Fibroblast of skin of right biceps (primary cell): Measurements from ENCODE around the gene KCTD2.
A peak's percentile ranks its signal among the peaks of the same experiment; 100 is the strongest.
"Not testable (repeated sequence)": the region's sequence is repeated elsewhere in the genome, so short reads cannot be mapped to it uniquely, and the experiment has no call there.

Experiments used
- DNase-seq: peaks from one replicate; pipeline ENCODE4 v3.0.0-alpha.2; 2013

KCTD2 gene, protein sequence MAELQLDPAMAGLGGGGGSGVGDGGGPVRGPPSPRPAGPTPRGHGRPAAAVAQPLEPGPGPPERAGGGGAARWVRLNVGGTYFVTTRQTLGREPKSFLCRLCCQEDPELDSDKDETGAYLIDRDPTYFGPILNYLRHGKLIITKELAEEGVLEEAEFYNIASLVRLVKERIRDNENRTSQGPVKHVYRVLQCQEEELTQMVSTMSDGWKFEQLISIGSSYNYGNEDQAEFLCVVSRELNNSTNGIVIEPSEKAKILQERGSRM

DNA sequence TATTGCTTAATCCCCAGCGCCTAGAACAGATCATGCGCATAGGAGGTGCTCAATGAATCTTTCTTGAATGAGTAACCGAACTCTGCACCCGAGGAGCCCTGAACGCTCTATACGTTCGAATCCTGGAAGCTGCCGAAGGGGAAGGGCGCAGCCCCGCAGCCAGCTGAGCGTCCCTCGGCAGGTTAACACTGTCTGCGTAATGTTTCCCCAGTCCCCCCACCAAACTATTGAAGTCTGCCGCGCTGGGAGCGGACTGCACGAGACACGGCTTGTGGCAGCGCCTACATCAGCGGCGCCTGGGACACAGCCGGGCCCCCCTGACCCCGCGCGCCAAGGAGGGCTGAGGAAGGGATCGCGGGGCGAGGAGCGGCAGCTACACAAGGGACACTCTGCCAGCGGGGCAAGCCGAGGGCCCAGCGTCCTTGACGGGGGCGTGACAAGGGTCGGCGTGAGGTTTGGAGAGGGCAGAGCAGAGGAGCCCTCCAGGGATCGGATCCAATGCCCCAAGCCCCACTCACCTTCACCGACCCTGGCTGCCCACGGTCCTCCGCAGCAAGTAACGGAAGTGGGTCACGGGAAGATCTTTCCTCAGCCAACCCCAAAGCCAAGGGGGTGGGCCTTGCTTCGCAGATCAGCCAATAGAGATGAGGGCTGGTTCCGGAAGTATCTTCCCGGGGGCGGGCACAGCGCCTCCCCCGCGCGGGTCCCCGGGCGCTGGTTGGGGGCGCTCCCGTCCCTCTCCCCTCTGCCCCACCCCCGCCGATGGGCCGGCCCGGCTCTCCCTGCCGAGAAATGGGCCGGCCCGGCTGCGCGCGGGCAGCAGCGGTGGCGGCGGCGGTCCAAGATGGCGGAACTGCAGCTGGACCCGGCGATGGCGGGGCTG lies at the start of gene KCTD2, which contains the start of gene ATP5PD:
Gene KCTD2, plus strand, starts transcription at position 819 of the 883 bp plus-strand sequence. Its CDS starts 26 bp downstream, at position 845.
Gene ATP5PD, minus strand, starts transcription at position 563 of the 883 bp plus-strand sequence. CDS start 4,319 bp downstream, outside the sequence.
- peak; percentile 97 for DNase-seq

DNA sequence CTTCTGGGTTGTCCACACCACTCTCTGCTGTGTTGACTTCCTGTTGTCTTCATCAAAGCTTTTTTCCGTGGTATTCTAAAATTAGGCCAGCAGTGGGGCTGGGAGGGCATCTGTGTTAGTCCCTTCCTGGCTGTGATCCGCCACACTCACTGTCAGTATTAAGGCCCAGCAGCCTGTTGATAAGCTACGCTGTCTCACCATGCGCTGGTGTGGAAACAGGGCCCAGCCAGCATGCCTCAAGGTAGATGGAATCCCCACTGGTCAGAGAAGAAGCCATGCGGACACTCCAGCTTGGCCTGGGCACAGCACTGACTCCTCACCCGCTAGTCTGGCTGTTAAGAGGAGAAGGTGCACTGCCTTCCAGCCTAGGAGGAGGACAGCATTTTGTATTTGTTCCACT lies 48.2 kb upstream of the KCTD2 start:
- DNase-seq: no peak

DNA sequence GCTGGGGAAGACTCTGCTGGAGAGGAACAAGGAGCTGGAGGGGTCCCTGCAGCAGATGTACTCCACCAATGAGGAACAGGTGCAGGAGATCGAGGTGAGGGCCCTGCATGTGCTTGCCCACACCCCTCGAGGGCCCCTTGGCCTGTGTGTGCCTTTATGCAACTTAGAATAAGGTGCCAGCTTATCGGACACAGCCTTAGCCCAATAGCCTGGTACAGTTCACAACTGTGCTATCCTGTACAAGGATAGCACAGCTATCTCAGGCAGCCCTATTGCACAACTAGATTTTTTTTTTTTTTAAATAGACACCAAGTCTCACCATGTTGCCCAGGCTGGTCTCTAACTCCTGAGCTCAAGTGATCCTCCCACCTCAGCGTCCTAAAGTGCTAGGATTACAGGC lies 47.5 kb upstream of the KCTD2 start:
- no peak for DNase-seq

DNA sequence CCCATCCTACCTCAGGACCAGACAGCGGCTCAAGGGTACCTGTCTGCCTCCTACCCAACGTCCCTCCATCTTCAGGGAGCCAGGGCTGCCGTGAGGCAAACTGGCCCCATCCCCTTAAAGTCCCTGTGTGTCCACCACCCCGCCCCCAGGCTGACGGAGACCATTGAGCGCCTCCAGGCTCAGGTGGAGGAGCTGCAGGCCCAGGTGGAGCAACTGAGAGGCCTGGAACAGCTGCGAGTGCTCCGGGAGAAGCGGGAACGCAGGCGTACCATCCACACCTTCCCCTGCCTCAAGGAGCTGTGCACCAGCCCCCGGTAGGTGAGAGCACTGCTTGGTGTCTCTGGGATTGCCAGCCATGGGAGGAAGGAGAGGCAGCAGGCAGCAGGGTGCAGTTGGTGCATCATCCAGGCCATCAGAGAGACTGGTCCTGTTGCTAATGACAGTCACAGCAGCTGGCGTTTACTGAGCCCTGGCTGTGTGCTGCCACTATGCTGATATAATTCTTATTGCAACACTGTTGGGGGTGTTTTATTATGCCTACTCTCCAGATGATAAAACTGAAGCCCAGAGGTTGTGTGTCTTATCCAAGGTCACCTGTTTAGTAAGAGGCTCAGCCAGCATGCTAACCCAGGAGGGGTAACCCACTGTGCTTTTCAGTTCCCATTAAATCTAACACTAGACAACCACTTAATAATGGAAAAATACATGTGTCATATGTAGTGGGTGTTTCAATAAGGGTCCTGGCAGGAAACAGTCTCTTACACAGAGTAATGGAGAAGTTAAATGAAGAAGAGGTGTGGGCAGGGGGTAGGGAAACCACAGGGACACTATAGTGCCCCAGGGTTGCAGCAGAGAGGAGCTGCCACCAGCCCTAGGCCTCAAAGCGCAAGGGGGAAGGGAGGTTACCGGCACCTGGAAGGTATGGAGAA lies 44.8 kb upstream of the KCTD2 start:
- no peak for DNase-seq

DNA sequence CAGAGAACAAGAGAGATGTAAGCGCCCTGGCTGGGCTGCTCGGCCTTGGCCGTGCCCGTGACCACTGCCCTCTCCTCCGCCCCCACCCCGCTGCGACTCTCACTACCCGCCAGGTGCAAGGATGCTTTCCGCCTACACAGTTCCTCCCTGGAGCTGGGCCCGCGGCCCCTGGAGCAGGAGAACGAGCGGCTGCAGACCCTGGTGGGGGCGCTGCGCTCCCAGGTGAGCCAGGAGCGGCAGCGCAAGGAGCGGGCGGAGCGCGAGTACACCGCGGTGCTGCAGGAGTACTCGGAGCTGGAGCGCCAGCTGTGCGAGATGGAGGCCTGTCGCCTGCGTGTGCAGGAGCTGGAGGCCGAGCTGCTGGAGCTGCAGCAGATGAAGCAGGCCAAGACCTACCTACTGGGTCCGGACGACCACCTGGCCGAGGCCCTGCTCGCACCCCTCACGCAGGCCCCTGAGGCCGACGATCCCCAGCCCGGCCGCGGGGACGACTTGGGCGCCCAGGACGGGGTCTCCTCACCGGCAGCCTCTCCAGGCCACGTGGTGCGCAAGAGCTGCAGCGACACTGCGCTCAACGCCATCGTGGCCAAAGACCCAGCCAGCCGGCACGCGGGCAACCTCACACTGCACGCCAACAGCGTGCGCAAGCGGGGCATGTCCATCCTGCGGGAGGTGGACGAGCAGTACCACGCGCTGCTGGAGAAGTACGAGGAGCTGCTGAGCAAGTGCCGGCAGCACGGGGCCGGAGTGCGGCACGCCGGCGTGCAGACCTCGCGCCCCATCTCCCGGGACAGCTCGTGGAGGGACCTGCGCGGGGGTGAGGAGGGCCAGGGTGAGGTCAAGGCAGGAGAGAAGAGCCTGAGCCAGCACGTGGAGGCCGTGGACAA lies 43.7 kb upstream of the KCTD2 start:
- no peak for DNase-seq

DNA sequence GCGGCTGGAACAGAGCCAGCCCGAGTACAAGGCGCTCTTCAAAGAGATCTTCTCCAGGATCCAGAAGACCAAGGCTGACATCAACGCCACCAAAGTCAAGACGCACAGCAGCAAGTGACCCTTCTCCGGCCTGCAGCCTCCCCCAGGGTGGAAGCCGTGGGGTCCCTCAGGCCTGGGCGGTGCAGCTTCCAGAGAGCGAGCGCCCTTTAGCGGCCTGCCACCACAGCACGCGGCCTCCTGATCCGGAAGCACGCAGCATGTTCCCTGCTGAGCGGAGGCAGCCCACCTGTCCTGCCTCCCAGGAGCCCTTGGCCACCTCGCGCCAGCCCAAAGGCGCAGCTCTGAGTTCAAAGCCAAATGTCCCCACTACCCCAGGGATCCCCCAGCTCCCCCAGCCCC lies 43.1 kb upstream of the KCTD2 start:
- no peak for DNase-seq

DNA sequence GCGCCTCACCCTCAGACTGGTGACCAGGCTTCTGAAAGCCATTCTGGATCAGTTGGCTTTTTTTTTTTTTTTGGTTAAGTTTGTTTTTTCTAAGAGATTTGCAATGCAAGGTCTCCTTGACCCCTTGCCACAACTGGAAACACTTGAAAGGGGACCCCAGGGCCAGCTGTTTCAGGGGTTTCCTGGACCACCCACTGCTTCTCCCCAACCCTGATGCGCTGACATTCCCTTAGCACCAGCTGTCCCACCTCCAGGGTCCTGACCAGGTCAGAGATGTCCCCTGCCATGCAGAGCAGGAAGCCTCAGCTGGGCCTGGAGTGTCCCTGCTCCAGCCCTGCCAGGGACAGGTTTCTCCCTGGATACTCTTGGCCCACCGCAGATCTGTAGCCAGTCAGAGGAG lies 42.7 kb upstream of the KCTD2 start:
- no peak for DNase-seq

DNA sequence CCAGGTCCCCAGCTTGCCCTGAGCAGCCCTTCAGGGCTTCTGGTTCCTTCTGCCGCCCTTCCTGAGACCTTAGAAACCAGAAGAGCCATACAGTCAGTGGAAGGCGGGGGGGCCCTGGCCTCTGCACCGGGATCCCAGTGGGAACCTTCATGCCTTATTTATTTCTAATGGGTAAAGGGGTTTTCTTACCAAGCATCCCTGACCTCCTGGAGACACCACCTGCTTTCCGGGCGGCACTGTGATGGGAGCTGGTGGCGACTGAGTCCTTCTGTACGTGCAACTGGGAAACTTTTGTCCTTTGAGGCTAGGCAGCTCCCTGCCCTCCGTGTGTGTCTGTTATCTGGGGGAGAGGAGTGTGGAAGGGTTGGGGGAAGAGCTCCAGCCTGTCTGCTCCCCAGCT lies 41.7 kb upstream of the KCTD2 start:
- DNase-seq: no peak

DNA sequence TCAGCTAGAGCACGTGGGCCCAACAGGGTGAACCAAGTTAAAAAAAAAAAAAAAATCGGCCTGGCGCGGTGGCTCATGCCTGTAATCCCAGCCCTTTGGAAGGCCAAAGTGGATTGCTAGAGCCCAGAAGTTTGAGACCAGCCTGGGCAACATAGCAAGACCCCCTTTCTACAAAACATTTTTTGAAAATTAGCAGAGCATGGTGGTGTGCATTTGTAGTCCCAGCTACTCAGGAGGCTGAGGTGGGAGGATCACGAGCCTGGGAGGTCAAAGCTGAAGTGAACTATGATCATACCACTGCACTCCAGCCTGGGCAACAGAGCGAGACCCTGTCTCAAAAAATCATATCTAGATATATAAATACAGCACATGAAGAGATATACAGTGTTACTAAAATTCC lies 40.9 kb upstream of the KCTD2 start:
- not testable (repeated sequence) for DNase-seq

DNA sequence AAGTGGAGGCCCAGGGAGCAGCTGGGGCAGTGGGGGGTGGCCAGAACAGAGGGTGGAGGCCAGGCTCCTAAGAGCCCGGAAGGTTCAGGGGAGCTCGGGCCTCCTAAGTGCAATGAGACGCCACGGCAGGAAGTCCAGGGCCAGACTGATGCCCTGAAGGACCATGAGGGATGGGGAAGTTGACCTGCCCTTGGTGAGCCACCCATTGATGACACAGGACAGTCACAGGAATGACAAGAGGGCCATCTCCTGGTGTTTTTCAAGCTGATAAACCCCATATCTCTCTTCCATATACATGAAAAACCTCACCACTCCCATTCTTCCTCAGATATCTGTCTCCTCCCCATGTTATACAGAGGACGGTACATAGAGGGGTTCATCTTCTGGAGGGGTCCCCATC lies 40.4 kb upstream of the KCTD2 start:
- no peak for DNase-seq

DNA sequence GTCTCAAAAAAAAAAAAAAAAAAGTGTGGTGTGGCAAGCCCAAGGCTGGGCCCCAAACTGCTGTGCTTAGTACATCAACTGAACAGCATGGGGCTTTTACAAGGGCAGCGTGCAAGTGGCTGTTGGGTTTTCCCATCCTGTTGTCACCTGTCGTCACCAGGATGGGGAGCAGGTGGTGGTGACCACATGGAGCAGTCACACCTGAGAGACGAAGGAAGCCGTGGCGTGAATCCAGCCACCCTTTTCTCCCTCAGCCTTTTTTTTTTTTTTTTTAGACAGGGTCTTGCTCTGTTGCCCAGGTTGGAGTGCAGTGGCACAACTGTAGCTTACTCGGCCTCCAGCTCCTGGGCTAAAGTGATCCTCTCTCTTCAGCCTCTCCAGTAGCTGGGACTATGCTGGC lies 38.7 kb upstream of the KCTD2 start:
- DNase-seq: no peak

DNA sequence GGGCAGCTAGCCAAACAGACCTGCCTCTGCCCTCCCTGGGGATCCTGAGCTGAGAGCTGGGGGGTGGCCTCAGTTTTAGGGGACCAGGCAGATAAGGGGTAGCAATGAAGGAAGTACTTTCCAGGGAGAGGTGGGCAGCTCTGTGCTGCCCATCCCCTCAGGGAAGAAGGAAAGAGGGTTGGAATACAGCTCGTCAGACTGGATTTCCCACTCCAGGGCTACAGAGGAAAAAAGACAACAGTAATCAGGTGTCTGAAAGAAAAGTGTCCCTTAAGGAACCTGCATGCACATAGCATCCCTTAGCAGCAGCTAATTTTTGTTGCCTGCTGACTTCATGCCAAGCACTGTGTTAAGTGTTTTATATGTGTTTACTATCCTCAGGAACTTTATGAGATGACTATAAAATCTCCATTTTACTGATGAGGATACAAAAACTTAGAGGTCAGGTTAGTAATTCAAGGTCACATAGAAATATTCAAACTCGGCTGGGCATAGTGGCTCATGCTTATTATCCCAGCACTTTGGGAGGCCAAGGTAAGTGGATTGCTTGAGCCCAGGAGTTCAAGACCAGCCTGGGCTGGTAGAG lies 37.8 kb upstream of the KCTD2 start:
- DNase-seq: no peak

DNA sequence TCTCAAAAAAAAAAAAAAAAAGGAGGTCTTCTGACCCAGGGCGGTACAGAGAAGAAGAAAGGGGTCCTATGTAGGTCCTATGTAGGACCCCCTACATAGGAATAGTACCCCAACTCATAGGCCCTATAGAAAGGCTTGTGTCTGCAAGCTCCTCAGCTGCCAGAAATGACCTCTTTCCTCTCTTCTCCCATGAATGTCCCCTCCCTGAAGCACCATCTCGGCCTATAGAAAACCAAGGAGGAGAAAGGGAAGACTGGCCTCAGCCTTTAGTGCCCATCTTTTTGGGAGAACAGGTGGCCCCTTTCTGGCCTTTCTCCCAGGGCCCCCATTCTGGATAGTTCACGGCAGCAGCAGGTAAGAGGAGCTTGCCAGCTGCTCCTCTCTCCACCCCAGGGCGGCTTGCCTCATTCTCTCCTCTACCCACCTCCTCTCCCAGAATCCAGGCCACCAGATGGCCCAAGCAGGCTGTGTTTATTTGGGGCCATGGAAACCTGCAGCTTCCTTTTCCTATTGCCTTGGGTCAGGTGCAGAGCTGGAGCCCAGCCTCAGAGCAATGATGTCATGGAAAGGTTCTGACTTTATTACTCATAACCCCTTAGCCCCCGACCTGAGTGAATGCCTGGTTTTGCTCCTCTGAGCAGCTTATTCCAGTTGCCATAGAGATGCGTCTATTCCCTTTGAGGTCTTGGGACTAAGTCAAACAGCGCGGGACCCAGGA lies 36.2 kb upstream of the KCTD2 start:
- peak; percentile 20 for DNase-seq

DNA sequence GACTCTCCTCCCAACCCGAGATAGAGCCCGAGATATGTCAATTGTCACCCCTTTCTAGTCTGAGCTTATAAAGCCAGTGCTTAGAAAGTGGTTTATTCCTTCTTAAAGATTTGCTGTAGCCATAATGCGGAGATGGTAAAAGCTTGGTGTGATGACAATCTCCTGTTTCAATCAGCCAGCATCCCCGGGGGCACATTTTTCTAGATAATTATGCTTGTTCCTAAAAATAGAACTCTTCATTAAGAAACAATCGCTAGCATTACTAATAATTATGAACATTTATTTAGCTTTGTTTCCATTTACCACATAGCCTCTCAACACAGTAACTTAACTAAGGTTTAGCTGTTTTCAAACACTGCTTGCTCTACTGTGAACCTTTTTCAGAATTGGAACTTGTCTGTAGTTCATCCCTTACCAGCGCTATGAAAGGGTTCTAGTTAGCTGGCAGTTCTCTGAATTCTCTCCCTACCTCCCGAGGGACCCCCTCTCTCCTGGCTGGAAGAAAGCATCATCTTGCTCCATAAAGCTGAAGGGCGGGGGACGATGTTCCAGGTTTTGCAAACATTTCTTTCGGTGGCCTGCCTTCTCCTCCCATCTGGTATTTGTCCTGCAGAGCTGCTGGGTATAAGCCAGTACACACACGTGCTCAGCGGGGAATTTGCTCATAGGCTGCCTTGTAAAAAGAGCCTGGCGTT lies 35.5 kb upstream of the KCTD2 start:
- peak; percentile 60 for DNase-seq

DNA sequence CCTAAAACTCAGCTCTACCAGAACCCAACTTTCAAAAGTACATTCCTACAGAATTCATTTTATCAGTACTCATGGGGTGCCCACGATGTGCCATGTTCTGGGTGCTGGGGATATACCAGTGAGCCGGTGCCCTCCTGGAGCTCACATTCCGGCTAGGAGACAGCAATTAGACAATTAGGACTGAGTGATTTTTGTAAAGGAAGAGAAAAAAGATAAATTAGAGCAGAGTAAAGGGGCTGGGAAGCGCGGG lies 35.0 kb upstream of the KCTD2 start:
- no peak for DNase-seq

DNA sequence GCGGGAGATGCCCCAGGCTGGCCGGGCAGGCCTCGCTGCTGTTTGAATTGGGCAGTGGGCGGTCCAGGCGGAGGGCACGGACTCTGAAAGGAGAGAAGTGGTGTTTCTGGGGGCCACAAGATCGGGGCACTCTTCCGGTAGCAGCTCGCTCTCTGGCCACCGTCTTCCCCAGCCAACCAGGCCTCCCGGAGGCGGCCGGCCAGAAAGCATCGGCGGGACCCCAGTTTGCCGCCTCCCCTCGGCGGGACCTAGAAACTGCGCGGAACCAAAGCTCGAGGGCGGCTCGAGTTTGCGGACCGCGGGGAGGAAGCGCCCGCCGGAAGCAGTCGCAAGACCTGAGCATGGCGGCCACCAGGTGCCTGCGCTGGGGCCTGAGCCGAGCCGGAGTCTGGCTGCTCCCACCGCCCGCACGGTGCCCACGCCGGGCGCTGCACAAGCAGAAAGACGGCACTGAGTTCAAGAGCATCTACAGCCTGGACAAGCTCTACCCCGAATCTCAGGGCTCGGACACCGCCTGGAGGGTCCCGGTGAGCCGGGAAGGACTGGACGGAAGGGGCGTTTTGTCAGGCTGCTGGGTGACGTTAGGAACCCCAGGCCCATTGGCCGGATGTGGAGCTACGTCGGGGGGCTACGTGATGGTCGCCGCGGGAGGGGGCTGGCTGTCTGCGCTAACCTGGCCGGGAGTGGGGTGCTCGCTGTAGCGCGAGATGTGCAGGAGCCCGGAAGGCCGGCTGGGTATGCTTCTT lies 34.5 kb upstream of the KCTD2 start, which contains the start of gene MRPL58:
Gene MRPL58, plus strand, starts transcription at position 325 of the 746 bp plus-strand sequence. Its CDS starts 17 bp downstream, at position 342.
- peak; percentile 89 for DNase-seq

DNA sequence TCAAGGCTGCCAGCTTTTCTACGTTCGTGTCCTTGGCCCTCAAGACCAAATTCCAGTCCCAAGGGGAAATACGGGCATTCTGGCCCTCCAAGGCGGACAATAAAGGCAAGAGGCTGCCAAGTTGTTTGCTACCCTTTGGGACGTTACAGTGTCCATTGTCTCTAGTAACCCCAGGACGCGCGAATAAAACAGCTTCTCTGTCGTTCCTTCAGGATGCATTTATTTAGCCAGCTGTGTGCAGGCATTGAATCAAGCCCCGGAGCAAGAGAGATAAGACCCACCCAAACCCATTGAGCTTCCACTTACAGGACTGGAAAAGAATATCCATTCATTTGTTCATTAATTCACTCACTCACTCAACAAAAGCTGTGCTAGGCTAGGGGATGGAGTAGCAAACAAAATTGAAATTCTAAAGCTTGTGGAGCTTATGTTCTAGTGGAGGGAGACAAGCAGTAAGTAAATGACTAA lies 33.9 kb upstream of the KCTD2 start:
- no peak for DNase-seq

DNA sequence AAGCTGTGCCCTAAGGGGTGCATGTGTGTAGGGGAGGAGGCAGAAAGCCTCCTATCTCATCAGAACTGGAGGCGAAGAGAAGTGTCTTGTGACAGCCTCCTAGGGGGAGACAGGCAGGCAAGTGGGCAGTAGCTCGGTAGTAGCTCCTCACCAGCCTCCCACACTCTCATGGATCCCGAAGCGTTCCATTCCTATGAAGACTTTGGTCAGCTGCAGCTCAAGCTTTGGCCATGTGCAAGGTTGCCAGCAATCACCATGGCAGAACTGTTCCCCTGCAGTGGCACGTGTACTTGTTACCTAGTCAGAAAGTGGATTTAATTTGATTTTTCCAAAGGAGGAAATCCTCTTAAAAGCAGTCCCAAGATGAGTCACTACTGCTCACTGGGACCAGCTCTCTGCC lies 27.9 kb upstream of the KCTD2 start:
- DNase-seq: no peak

DNA sequence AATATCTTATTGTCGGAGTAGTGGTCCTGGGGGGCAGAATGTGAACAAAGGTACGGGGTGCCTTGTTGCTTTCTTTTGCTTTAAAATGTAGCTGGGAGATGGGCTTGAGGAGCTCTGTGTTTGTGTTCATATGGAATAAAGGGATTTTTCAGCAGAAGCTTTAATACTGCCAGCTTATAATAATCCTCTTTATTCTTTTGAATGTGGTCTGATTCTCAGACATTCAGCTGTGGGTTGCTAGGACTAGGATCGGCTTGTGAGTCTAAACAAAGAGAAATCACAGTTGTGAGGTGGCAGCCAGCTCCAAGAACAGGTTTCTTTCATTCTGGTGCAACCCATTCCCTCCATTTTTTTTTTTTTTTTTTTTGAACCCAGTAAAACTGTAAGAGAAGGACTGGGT lies 27.3 kb upstream of the KCTD2 start:
- DNase-seq: no peak
